Measurements from ENCODE around the gene AFG1L. TPM values are rescaled to one million over a fixed set of nuclear protein-coding genes. Genes with fewer than 3 reads are reported as not detected.

Gene AFG1L
- total and polyA plus RNA-seq, 4 donors, result 2.7 to 2.8 (median 2.7) TPM

DNA sequence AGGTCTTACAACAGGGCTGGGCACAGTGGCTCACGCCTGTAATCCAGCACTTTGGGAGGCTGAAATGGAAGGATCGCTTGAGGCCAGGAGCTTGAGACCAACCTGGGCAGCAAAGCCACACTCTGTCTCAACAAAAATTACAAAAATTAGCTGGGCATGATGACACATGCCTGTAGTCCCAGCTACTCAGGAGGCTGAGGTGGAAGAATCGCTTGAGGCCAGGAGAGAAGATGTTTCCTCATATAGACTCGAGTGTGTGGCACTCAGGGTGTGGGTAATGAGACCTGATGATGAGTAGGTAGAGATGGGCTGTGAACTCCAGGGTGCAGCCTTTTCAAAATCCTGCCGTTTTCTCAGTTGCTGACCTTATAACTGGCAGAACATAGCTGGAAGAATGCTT is 140.5 kb downstream of the AFG1L start:
- Histone ChIP-seq H3K4me1 (ENCODE audit: control insufficient read depth in 4 of 4, insufficient read depth in 4 of 4, low read length in 3 of 4) (no peaks in the 10 kb centered on the region), H3K4me3 (ENCODE audit: low read depth in 1 of 3, low read length in 3 of 3) (no peak overlapping the region), H3K9ac (ENCODE audit: low read depth in 1 of 2, low read length in 2 of 2) (no peak overlapping the region), H3K36me3 (ENCODE audit: control insufficient read depth in 4 of 4, insufficient read depth in 3 of 4, low read depth in 1 of 4, low read length in 3 of 4) (no peaks in the 10 kb centered on the region), H3K27me3 (ENCODE audit: control insufficient read depth in 4 of 4, insufficient read depth in 4 of 4, low read length in 3 of 4) (no peaks in the 10 kb centered on the region), H3K27ac (ENCODE audit: low read depth in 1 of 2, low read length in 2 of 2) (no peak overlapping the region), H3K9me3 (ENCODE audit: control insufficient read depth in 4 of 4, low read length in 3 of 4) (no peaks in the 10 kb centered on the region)
- no peak for DNase-seq (ENCODE audit: low spot score)
- 95% methylated on average over 5 of the region's 5 CpGs for WGBS
- TF ChIP-seq JUND (IDR thresholded peaks at IDR 0.05), result no peak

DNA sequence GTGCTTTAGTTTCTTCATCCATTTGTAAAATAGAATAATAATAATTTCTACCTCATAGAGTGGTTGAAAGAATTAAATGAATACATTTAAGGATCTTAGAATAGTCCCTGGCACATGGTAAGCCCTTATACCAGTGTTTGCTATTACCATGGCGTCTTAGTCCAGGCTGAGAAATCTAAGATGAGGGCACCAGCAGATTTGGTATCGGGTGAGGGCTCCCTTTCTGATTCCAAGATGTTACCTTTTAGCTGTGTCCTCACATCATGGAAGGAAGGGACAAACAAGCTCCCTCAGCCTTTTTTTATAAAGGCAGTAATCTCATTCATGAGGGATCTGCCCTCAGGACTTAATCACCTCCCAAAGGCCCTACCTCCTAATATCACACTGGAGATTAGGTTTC is 141.9 kb downstream of the AFG1L start:
- Histone ChIP-seq H3K27ac (ENCODE audit: low read depth in 1 of 2, low read length in 2 of 2) (no peak overlapping the region), H3K4me1 (ENCODE audit: control insufficient read depth in 4 of 4, insufficient read depth in 4 of 4, low read length in 3 of 4) (no peaks in the 10 kb centered on the region), H3K4me3 (ENCODE audit: low read depth in 1 of 3, low read length in 3 of 3) (no peak overlapping the region), H3K27me3 (ENCODE audit: control insufficient read depth in 4 of 4, insufficient read depth in 4 of 4, low read length in 3 of 4) (no peaks in the 10 kb centered on the region), H3K36me3 (ENCODE audit: control insufficient read depth in 4 of 4, insufficient read depth in 3 of 4, low read depth in 1 of 4, low read length in 3 of 4) (no peaks in the 10 kb centered on the region), H3K9me3 (ENCODE audit: control insufficient read depth in 4 of 4, low read length in 3 of 4) (no peaks in the 10 kb centered on the region), H3K9ac (ENCODE audit: low read depth in 1 of 2, low read length in 2 of 2) (no peak overlapping the region)
- WGBS, result over 99% methylated on average over 2 of the region's 2 CpGs
- TF ChIP-seq RAD21 (IDR thresholded peaks at IDR 0.05), result no peak
- TF ChIP-seq, protein P1, sequence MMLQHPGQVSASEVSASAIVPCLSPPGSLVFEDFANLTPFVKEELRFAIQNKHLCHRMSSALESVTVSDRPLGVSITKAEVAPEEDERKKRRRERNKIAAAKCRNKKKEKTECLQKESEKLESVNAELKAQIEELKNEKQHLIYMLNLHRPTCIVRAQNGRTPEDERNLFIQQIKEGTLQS (IDR thresholded peaks at IDR 0.05), result no peak
- DNase-seq (ENCODE audit: low spot score), result no peak

DNA sequence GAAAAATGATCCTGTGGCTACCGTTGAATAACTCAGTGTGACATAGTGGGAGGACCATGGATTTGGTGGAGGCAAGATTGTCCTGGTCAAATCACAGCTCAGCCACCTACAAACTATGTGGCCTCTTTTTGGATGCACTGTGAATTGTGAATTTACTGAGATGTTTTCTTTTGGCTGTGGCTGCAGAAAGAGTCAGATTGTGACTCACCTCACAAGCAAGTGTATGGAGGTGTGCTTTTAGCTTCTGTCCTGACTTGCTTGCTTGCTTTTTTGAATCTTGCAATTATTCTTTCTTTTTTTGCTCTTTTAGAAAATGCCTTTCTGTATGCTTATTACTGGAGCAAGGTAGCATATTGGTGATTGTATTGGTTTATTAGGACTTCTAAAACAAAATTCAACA is 143.0 kb downstream of the AFG1L start:
- Histone ChIP-seq H3K4me3 (ENCODE audit: low read depth in 1 of 3, low read length in 3 of 3) (no peak overlapping the region), H3K27me3 (ENCODE audit: control insufficient read depth in 4 of 4, insufficient read depth in 4 of 4, low read length in 3 of 4) (no peaks in the 10 kb centered on the region), H3K9me3 (ENCODE audit: control insufficient read depth in 4 of 4, low read length in 3 of 4) (no peaks in the 10 kb centered on the region), H3K36me3 (ENCODE audit: control insufficient read depth in 4 of 4, insufficient read depth in 3 of 4, low read depth in 1 of 4, low read length in 3 of 4) (no peaks in the 10 kb centered on the region), H3K27ac (ENCODE audit: low read depth in 1 of 2, low read length in 2 of 2) (no peak overlapping the region), H3K9ac (ENCODE audit: low read depth in 1 of 2, low read length in 2 of 2) (no peak overlapping the region), H3K4me1 (ENCODE audit: control insufficient read depth in 4 of 4, insufficient read depth in 4 of 4, low read length in 3 of 4) (no peaks in the 10 kb centered on the region)
- DNase-seq (ENCODE audit: low spot score), result no peak
- WGBS, result 94% methylated on average over 1 of the region's 1 CpG
- TF ChIP-seq, protein P1 (IDR thresholded peaks at IDR 0.05), result no peak
- TF ChIP-seq NR2F2 (IDR thresholded peaks at IDR 0.05), result no peak
- TF ChIP-seq YY1 (IDR thresholded peaks at IDR 0.05), result no peak
- no peak for TF ChIP-seq JUND (IDR thresholded peaks at IDR 0.05)
- TF ChIP-seq HNF4G (IDR thresholded peaks at IDR 0.05), result no peak
- TF ChIP-seq GABPA (IDR thresholded peaks at IDR 0.05 in 1 of 2, conservative IDR thresholded peaks at IDR 0.05 in 1 of 2), result no peak
- TF ChIP-seq HNF4A (conservative IDR thresholded peaks at IDR 0.05), result no peak
- TF ChIP-seq EGR1 (IDR thresholded peaks at IDR 0.05; ENCODE audit: low read depth in 2 of 2), result no peak
- TF ChIP-seq SP1 (IDR thresholded peaks at IDR 0.05), result no peak
- TF ChIP-seq, protein P2, sequence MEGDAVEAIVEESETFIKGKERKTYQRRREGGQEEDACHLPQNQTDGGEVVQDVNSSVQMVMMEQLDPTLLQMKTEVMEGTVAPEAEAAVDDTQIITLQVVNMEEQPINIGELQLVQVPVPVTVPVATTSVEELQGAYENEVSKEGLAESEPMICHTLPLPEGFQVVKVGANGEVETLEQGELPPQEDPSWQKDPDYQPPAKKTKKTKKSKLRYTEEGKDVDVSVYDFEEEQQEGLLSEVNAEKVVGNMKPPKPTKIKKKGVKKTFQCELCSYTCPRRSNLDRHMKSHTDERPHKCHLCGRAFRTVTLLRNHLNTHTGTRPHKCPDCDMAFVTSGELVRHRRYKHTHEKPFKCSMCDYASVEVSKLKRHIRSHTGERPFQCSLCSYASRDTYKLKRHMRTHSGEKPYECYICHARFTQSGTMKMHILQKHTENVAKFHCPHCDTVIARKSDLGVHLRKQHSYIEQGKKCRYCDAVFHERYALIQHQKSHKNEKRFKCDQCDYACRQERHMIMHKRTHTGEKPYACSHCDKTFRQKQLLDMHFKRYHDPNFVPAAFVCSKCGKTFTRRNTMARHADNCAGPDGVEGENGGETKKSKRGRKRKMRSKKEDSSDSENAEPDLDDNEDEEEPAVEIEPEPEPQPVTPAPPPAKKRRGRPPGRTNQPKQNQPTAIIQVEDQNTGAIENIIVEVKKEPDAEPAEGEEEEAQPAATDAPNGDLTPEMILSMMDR (IDR thresholded peaks at IDR 0.05; ENCODE audit: low read depth, low read length, missing input control), result no peak
- TF ChIP-seq FOXA2 (IDR thresholded peaks at IDR 0.05), result no peak
- TF ChIP-seq, protein P3, sequence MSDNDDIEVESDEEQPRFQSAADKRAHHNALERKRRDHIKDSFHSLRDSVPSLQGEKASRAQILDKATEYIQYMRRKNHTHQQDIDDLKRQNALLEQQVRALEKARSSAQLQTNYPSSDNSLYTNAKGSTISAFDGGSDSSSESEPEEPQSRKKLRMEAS (IDR thresholded peaks at IDR 0.05), result no peak
- no peak for TF ChIP-seq FOXA1 (IDR thresholded peaks at IDR 0.05)
- TF ChIP-seq RAD21 (IDR thresholded peaks at IDR 0.05), result no peak
- no peak for TF ChIP-seq RXRA (IDR thresholded peaks at IDR 0.05)

All from liver (tissue), 9 donors.